K562 (cell line): Measurements from ENCODE around the gene LRMDA. TPM values are rescaled to one million over a fixed set of nuclear protein-coding genes. Genes with fewer than 3 reads are reported as not detected.

Experiments
- ATAC-seq: fragments of 200-7000 bp; cut with Tn5 transposase; 3 replicates; pipeline ENCODE4 v1.9.1; 2020; ENCODE audit warnings: moderate library complexity
- BruUV-seq: library from RNA; stranded (reverse); fragments of 400-500 nt; replicated peaks from 2 replicates; lab custom pipeline; 2021; lab: Mats Ljungman, UMichigan
- CTCF ChIA-PET: fragments of 300-600 bp; formaldehyde crosslinking; extraction: SDS; loops from one replicate; lab custom pipeline; 2021; ENCODE audit warnings: low intra/inter-chr PET ratio; lab: Yijun Ruan, JAX
- POLR2A ChIA-PET: fragments of 300-600, 350-650 bp; sonication (Branson Sonifier 250); formaldehyde crosslinking; extraction: SDS; loops from one replicate; lab custom pipeline; 2021; ENCODE audit warnings: antibody characterized with exemption, inconsistent platforms; lab: Yijun Ruan, JAX
- DNase-seq, 4 experiments: peaks; one replicate each; pipeline versions ENCODE4 v3.0.0 to v3.0.0-alpha.2; 2011 to 2018; ENCODE audit warnings: low spot score in 3 of 4, mixed read lengths in 3 of 4; ENCODE audit errors: extremely low read depth in 1 of 4
- FAIRE-seq: peaks from 2 replicates; lab custom pipeline; 2011; peaks lifted over from hg19 to GRCh38; lab: Jason Lieb, UNC
- H2AFZ ChIP-seq: 2 replicates; pipeline ENCODE4 v1.6.0; 2011; ENCODE audit warnings: low read depth, low read length, control low read depth, inconsistent platforms
- H3K27ac ChIP-seq: fragments of 200-600 bp; 3 replicates; pipeline ENCODE4 v1.8.0; 2011; ENCODE audit warnings: low read depth, mild to moderate bottlenecking, control low read depth, inconsistent platforms, low read length, moderate library complexity, mixed read lengths; ENCODE audit errors: extremely low read depth
- H3K27me3 ChIP-seq, 2 experiments: fragments of 300-600 bp in 1 of 2; 2 replicates in 1 of 2; 3 replicates in 1 of 2; pipeline versions ENCODE4 v1.6.0 to v1.8.0; 2011; ENCODE audit warnings: inconsistent platforms in 2 of 2, low read length in 2 of 2, mild to moderate bottlenecking in 1 of 2, mixed read lengths in 1 of 2, moderate library complexity in 1 of 2; ENCODE audit not compliant: control insufficient read depth in 2 of 2, insufficient read depth in 2 of 2
- H3K36me3 ChIP-seq: fragments of 300-600 bp; 3 replicates; pipeline ENCODE4 v1.8.0; 2011; ENCODE audit warnings: mild to moderate bottlenecking, low read length, inconsistent platforms; ENCODE audit not compliant: control insufficient read depth, insufficient read depth
- H3K4me1 ChIP-seq, 2 experiments: fragments of 200-600 bp in 1 of 2; replicated peaks in 1 of 2; 2 replicates in 1 of 2; 3 replicates in 1 of 2; pipeline versions ENCODE4 v1.5.1 to v1.8.0; 2011; ENCODE audit warnings: inconsistent platforms in 2 of 2, low read length in 2 of 2, mild to moderate bottlenecking in 1 of 2, mixed read lengths in 1 of 2, moderate library complexity in 1 of 2; ENCODE audit not compliant: control insufficient read depth in 2 of 2, insufficient read depth in 2 of 2
- H3K4me2 ChIP-seq: 2 replicates; pipeline ENCODE4 v1.6.1; 2011; ENCODE audit warnings: low read length, control low read depth, inconsistent platforms, mixed read lengths; ENCODE audit not compliant: insufficient read depth
- H3K4me3 ChIP-seq: fragments of 200-600 bp; sonication (generic), shearing (Covaris generic); 2 replicates; pipeline ENCODE4 v1.5.1; 2016; ENCODE audit warnings: control low read depth, inconsistent platforms
- H3K79me2 ChIP-seq: fragments of 200-600 bp; 3 replicates; pipeline ENCODE4 v1.8.0; 2011; ENCODE audit warnings: low read length, inconsistent platforms; ENCODE audit not compliant: control insufficient read depth, insufficient read depth
- H3K9ac ChIP-seq, 2 experiments: 2 replicates each; pipeline versions ENCODE4 v1.6.0 to v1.6.1; 2011; ENCODE audit warnings: low read depth in 2 of 2, low read length in 2 of 2, control low read depth in 1 of 2, inconsistent platforms in 1 of 2, mild to moderate bottlenecking in 1 of 2, mixed read lengths in 1 of 2; ENCODE audit not compliant: insufficient read depth in 1 of 2
- H3K9me1 ChIP-seq: one replicate; pipeline ENCODE4 v1.6.0; 2011; ENCODE audit warnings: inconsistent platforms, mild to moderate bottlenecking, low read length, moderate library complexity; ENCODE audit not compliant: control insufficient read depth, insufficient read depth
- H3K9me3 ChIP-seq: replicated peaks from 2 replicates; pipeline ENCODE4 v1.5.1; 2011; ENCODE audit warnings: low read depth, low read length, inconsistent platforms; ENCODE audit not compliant: control insufficient read depth, insufficient read depth
- H4K20me1 ChIP-seq: replicated peaks from 2 replicates; pipeline ENCODE4 v1.6.1; 2011; ENCODE audit warnings: low read length, inconsistent platforms, mixed read lengths; ENCODE audit not compliant: control insufficient read depth, insufficient read depth
- ARID3A ChIP-seq: IDR thresholded peaks from 2 replicates; pipeline ENCODE4 v1.6.1; 2012; ENCODE audit warnings: low read depth, low read length, improper control_type of control experiment, borderline replicate concordance
- CBFA2T2 ChIP-seq: fragments of 450-650 bp; conservative IDR thresholded peaks from 2 replicates; pipeline ENCODE4 v1.6.1; 2017; ENCODE audit warnings: mild to moderate bottlenecking
- CBFA2T3 ChIP-seq: fragments of 450-650 bp; IDR thresholded peaks from 2 replicates; pipeline ENCODE4 v1.6.1; 2017
- CBX1 ChIP-seq: sonication (generic); IDR thresholded peaks from 2 replicates; pipeline ENCODE4 v1.6.1; 2016; ENCODE audit warnings: antibody characterized with exemption, low read depth, mild to moderate bottlenecking
- CGGBP1 ChIP-seq: fragments of 250-450 bp; sonication (Bioruptor Pico); IDR thresholded peaks from 2 replicates; pipeline ENCODE4 v1.9.0; 2021; ENCODE audit warnings: mild to moderate bottlenecking
- COPS2 ChIP-seq: fragments of 450-650 bp; conservative IDR thresholded peaks from 2 replicates; pipeline ENCODE4 v1.6.1; 2016; ENCODE audit warnings: mild to moderate bottlenecking, moderate library complexity
- CREB3 ChIP-seq: fragments of 450-650 bp; conservative IDR thresholded peaks from 2 replicates; pipeline ENCODE4 v1.6.1; 2016; ENCODE audit warnings: missing genetic modification characterization, low read depth, mild to moderate bottlenecking, missing compliant biosample characterization, moderate library complexity
- CREB3L1 ChIP-seq: fragments of 450-650 bp; IDR thresholded peaks from 2 replicates; pipeline ENCODE4 v1.6.1; 2014; ENCODE audit warnings: low read depth, mild to moderate bottlenecking, moderate library complexity, borderline replicate concordance
- CTCFL ChIP-seq: IDR thresholded peaks from 2 replicates; pipeline ENCODE4 v1.6.1; 2011; ENCODE audit warnings: borderline replicate concordance, low read depth, mild to moderate bottlenecking, moderate library complexity, low read length; ENCODE audit not compliant: insufficient read depth, poor library complexity, severe bottlenecking
- E2F5 ChIP-seq: sonication (generic); formaldehyde crosslinking; IDR thresholded peaks from 2 replicates; pipeline ENCODE4 v1.8.0; 2022; ENCODE audit warnings: mild to moderate bottlenecking, missing genetic modification reagents
- KLF6 ChIP-seq: fragments of 250-450 bp; sonication (Bioruptor Pico); IDR thresholded peaks from 2 replicates; pipeline ENCODE4 v1.4.0; 2020; ENCODE audit warnings: mild to moderate bottlenecking, moderate library complexity, borderline replicate concordance
- PRPF4 ChIP-seq: fragments of 200-400 bp; formaldehyde crosslinking; IDR thresholded peaks from one replicate; pipeline ENCODE4 v1.6.1; 2017; ENCODE audit warnings: low read length, low read depth, mild to moderate bottlenecking; ENCODE audit not compliant: insufficient read depth, poor library complexity, severe bottlenecking
- RBM17 ChIP-seq: fragments of 200-400 bp; formaldehyde crosslinking; IDR thresholded peaks from 2 replicates; pipeline ENCODE4 v1.6.1; 2017; ENCODE audit warnings: low read depth, mild to moderate bottlenecking, low read length, borderline replicate concordance
- RCOR1 ChIP-seq, 2 experiments: IDR thresholded peaks; 2 replicates each; pipeline ENCODE4 v1.6.1; 2012; ENCODE audit warnings: low read depth in 2 of 2, low read length in 2 of 2, borderline replicate concordance in 1 of 2, improper control_type of control experiment in 1 of 2
- ZNF121 ChIP-seq: sonication (generic); formaldehyde crosslinking; conservative IDR thresholded peaks from 2 replicates; pipeline ENCODE4 v1.8.0; 2022; ENCODE audit warnings: missing genetic modification reagents
- WGBS: fragments of 100-300 bp; shearing (Covaris generic); methylation state at CpG from one replicate; pipeline ENCODE4 v1.1.6; 2016; ENCODE audit warnings: low coverage, mixed read lengths; ENCODE audit not compliant: insufficient coverage; ENCODE audit errors: missing lambda C conversion rate; 5-methylcytosine and 5-hydroxymethylcytosine counted together
- in situ Hi-C: fragments of 300-500 bp; cut with MboI; formaldehyde crosslinking; loops from 4 replicates; pipeline ENCODE4 v1.15.0; 2018; ENCODE audit warnings: inconsistent platforms, mixed read lengths
- intact Hi-C: fragments of 100-400 bp; cut with micrococcal nuclease; formaldehyde crosslinking; loops from 2 replicates; pipeline ENCODE4 v1.14.2; 2022
- polyA plus RNA-seq, 8 experiments: library from polyadenylated mRNA; depleted of rRNA in 4 of 8; stranded (reverse) in 5 of 8; unstranded in 3 of 8; fragments of >200 nt; fragmentation: Nextera tagmentation in 2 of 8; fragmentation: Illumina TruSeq in 1 of 8; extraction: Ambion mirVana in 2 of 8; extraction: Trizol in 1 of 8; gene quantifications; 2 replicates each; pipeline versions ENCODE4 v1.2.1 to v1.2.3, GENCODE V29; 2011 to 2014; ENCODE audit warnings: inconsistent platforms in 1 of 8, missing spikeins in 1 of 8
- total RNA-seq, 7 experiments: library from RNA; depleted of rRNA in 6 of 7; stranded (reverse); fragments of >200 nt in 6 of 7; fragmentation: Illumina TruSeq in 2 of 7; extraction: Trizol in 2 of 7; gene quantifications; 2 replicates each; pipeline versions ENCODE4 v1.2.1 to v1.2.3, GENCODE V29; 2011 to 2021; ENCODE audit warnings: low replicate concordance in 1 of 7

Gene LRMDA
- total and polyA plus RNA-seq, 9 of the 15 experiments (the other 6 are each of a cell fraction or from before 2014, with no cell fraction given): 0.25 TPM; not detected in 8

GRCh38 chr10:75948583-75948982 is 517.2 kb downstream of the LRMDA start:
- no peaks in the 10 kb centered on the region for H3K4me1 ChIP-seq
- H3K4me2 ChIP-seq: no peak overlapping the region
- ATAC-seq: no peak
- H3K27me3 ChIP-seq: no peaks in the 10 kb centered on the region
- DNase-seq: no peak
- H3K9me3 ChIP-seq: no peaks in the 10 kb centered on the region
- no peak overlapping the region for H3K9ac ChIP-seq
- no peak overlapping the region for H3K27ac ChIP-seq
- intact Hi-C loops: no loop called here
- POLR2A ChIA-PET: no interaction called here
- no peak overlapping the region for H3K4me3 ChIP-seq
- 0% methylated on average over 3 of the region's 3 CpGs for WGBS
- no peaks in the 10 kb centered on the region for H3K9me1 ChIP-seq
- in situ Hi-C loops: no loop called here
- no peak for FAIRE-seq
- no peaks in the 10 kb centered on the region for H3K79me2 ChIP-seq
- no peaks in the 10 kb centered on the region for H3K36me3 ChIP-seq
- H4K20me1 ChIP-seq: no peaks in the 10 kb centered on the region; the same call in 1 of the 2 replicates
- no peak overlapping the region for H2AFZ ChIP-seq
- BruUV-seq: no TSS peak
- CTCF ChIA-PET: interaction anchor here (0.7 kb wide), 1 partner anchor 48 kb away, joined by 3 read pairs; no protein-coding TSS in a partner anchor
- TF ChIP-seq PRPF4 (no peak), E2F5 (CRISPR knock-in tag) (no peak), CREB3L1 (no peak), COPS2 (no peak), RBM17 (no peak), CGGBP1 (CRISPR knock-in tag) (no peak), ARID3A (no peak), CBFA2T3 (no peak), ZNF121 (CRISPR knock-in tag) (no peak), CBFA2T2 (no peak), RCOR1 (IDR thresholded peaks at IDR 0.05; ENCODE audit: borderline replicate concordance in 1 of 2, low read depth in 2 of 2, low read length in 2 of 2) (no peak), CREB3 (tag) (no peak), CTCFL (no peak), CBX1 (no peak), KLF6 (CRISPR knock-in tag) (no peak)
